Stimulated activated CD4-positive, alpha-beta T cell treated with anti-CD3 and anti-CD28 coated beads, Interleukin-4, amount 100 ng/mL, for 4 hours (primary cell): ENCODE measurements around the gene COL5A2.

Experiments
- DNase-seq, 2 experiments: peaks; one replicate each; pipeline ENCODE4 v3.0.0-alpha.2; 2020

Gene COL5A2

DNA sequence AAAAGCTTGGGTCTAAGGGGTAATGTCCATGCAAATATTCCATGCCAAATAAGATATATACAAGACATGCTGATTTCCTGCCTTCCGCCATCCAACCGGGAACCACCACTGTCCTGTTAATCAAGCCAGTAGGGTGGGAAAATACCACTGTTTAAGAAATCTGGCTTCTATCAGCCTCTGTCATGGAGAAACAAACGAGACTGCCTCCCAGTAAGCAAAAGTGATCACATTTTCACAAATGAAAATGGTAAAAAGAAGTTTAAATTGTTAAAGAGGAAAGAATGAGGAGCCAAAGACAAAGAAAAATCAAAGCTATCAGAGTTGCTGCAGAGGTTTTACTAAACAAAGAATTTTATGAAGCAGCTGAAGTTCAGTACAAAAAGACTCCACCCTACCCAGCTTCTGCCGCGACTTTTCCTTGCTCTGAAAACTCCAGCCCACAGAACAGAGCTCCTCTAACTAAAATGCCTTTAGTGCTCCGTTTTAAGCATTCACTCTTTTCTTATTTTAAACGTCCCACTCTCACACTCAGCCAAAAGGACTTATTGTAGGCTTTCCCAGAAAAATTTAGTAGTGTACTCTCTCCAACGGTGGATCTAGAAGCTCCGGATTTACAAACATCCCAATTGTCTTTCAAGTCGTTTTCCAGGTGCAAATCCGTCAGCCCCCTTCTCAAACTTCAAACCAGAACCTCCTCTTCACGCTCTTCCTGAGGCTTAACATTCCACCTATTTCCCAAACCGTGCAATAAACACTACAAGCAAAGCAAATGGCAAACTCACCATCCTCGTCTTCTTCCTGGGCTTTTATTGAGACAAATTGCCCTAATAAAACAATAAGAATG, 613 bp downstream of the COL5A2 start:
- no peak for DNase-seq

DNA sequence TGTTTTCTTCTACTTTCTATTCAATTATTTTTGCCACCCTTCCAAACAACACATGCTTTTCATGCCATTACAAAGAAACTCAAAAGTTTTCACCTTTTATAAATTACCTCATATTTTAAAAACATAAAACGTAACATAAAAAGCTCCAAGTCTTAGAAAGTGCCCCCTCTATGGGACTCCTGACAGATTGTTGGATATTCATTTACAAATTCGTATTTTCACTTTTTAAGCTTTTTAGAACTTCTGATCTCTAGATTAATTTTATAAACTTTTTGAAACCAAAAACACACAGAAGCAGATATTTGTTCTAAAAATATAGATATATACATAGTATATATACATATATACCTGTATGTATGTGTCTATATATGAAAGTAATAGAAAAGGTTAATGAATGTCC, 1.5 kb downstream of the COL5A2 start:
- DNase-seq = no peak

DNA sequence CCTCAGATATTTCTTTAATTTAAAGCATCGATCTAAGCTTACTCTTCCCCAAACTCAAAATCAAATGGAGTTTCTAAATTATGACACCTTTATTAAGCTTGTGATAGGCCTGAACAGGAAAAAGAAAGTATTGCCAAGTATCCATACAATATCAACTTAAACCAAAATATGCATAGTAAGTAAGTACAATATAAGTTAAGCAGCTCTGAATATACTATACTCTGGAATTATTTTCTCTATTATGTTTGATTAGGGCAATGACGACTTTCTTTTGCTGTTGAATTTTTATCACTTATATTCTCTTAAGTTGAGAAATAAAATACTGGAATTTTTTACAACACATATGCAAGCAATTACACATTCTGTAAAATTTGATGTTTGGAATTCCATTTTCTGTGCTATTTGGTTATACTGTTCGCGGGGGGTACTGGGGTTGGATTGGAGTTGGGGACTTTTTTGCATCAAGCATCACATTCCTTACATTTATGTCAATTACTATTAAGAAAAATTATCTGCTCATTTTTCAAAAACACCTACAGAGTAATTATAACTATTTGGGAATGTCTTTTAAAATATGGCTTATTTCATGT, 2.2 kb downstream of the COL5A2 start:
- DNase-seq = no peak

DNA sequence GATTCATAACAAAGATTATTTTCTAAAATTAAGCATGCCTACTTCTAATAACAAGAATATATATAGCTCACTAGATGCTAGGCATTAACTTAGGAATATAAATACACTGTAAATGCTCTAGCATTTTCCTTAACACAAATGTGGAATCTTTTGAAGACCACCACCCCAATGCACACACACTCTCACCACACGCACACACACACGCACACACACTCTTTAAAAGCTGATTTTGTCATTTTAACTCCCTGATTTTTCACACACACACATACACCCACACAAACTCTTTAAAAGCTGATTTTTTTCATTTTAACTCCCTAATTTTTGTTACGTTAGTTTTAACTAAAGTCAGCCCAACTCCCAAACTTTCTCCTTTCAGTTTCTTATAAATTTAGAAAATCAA, 3.0 kb downstream of the COL5A2 start:
- no peak for DNase-seq

DNA sequence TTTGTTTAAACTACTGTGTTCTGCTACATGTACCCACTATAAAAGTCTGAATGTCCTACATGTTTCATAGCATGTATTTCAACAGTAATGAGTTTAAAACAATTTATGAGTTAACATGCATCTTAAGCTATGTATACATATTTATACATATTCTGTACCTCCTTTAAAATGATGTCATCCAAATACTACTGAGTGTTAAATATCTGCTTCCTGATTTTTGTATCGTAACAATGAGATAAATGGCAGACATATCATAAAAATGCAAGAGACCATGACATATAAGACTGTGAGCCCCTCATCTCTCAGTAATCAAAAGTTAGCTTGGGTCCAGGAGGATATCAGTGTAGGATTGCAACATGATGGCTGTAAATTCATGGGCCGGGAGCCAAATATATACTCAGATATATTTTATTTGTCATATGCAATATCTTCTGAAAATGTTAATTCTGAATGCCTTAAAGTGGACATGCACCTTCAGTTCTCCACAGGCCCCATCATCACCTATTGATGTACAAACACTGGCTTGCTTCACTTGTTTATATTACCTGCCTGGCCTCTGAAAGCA, 3.6 kb downstream of the COL5A2 start:
- DNase-seq = no peak

DNA sequence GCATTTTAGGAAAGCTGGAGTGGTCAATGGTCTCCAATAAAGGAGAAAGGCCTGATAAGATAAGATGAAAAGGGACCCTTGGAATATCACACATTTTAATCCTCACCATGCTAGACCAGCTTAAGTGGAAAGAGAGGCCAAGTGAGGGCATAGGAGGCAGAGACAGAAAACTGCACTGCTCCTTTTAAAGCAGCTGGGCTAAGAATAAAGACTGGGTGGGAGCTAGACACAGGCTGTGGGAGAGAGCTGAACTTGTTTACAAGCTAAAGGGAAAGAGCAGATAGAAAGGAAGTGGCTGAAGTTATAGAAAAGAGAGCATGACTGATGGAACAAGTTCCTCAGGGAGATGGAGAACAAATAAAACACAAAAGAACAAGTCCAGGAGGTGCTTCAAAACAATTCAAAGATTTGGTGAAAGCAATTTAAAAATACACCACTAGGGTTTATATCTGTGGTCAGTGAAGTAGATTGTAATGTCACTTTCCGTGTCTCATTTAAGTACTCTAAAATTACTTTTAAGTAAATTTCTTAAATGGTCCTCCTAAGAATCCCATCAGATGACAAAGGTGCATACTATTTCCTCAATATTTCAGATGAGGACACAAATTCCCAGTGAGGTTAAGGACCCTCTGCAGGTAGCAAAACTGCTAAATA, 7.5 kb downstream of the COL5A2 start:
- DNase-seq = no peak

DNA sequence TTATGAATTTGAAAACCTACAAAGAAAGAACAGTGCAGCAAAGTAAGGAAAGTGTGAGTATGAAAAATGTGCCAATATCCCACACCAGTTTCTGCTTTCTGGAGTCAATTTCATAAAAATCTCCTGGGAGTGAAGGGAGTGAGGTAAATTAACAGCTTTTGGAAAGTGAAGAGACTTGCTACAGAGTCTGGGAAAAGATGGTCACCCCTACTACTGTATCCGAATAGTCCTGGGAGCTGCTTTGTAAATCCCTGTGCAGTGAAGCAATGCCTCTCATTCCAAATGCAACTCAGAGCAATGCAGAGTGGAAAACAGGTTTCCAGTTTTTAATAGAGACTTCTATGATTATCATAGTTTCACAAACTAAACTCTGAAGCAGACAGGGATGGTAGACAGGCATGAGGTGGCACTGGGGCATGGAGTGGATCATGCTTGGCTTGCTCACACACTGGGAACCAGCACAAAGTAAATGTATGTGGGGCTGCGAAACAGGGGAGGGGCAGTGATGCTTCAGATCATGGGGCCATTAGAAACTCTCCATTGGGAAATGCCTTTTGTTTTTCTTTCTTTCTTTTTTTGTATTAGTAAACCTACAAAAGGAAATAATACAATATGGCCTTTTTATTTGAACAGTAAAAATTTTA, 10.6 kb downstream of the COL5A2 start:
- DNase-seq = no peak

DNA sequence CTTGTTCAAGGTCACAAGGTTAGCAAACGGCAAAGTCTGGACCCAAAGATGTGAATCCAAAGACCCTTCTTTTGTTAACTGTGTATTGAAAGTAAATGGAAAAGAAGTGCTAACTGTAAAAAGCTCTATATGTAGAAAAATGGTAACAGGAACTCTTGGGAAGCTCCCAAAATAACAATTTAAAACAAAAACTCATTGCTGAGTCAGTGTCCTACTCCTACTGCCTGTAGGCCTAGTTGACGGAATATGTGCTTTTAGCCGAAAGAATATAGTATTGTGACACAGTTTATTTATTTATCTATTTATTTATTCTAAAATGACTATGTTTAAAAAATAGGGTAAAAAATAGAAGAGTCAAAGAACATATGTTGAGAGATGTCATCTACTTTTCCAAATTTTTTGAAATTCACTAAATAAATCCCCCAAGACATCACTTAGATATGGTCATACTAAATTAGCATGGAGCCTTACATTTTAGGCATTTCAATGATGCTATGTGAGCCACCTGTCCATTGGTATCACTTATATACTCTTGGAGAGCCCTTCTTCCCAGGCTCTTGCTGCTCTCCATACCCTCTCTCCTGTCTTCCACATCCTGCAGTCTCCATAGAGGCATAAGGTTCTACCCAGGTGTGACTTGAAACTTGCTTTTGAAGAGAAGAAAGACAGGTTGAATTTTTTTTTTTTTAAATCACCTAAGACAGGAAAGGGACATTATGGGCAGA, 13.7 kb downstream of the COL5A2 start:
- DNase-seq = no peak

DNA sequence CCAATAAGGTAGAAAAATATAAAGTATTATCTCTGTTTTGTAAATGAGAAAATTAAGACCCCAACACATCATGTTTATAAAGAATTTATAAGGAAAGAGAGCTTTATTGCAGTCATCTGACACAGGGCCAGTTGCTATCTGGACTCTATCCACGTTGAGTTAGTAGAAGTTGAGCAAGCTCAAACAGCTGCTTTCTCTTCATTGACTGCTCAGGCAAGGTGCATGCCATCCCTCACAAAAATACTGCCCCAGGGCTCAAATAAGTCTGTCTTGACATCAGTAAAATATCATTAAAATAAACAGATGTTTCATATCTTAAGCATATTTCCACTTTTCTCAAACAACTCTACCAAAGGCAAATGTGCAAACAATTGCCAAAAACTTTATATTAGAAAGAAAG, 14.8 kb downstream of the COL5A2 start:
- no peak for DNase-seq

DNA sequence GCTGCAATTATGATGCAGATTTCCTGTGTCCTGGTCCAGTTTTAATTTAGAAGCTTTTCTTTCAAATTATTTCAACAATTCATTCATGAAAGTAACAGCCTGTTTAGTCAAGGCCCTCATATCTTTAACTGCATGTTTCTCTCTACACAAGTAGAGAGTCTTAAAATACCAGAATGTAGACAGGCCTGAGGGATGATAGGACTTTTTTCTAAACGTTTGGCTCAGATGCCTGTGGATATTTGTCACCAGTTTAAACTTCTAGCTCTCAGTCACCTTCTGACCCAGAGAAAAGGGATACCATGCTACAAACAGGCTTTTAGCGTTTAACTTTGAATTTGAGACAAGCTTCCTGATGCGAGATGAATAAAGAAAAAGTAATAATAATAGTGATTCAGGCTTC, 15.7 kb downstream of the COL5A2 start:
- no peak for DNase-seq

DNA sequence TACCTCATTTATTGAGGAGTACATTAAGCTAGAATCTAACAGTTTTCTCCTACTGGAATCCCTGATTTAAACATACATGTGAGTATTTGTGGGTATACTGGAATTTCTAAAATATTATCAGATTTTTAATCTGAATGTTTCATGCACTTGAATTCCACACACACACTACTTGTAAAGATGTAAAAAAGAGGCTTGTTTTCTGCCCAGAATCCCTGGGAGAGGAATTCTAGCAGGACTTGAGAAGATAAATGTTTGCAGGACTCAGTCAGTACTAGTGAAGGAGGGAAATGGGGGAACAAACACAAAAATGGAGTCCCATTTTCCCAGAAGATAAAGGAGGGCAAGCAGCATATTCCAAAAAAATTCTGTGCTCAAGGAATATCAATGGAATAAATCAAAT, 17.0 kb downstream of the COL5A2 start:
- no peak for DNase-seq

DNA sequence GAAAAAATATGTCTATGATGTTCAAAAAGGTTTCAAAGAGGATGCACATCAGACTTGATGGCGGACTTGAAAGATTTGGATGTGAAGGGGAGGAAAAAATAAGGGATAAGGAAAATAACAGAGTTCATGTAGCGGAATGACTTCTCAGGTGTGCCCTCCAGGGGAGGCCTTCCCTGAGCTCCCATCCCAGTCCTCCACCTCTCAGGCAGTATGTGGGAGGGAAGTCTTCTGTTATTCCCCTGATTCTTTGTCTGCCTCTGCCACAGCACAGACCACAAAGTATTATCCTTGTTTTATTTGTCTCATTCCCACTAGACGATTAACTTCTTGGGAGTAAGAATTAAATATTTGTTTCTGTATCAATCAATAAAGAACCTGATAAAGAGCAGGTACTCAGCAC, 17.7 kb downstream of the COL5A2 start:
- DNase-seq = no peak

DNA sequence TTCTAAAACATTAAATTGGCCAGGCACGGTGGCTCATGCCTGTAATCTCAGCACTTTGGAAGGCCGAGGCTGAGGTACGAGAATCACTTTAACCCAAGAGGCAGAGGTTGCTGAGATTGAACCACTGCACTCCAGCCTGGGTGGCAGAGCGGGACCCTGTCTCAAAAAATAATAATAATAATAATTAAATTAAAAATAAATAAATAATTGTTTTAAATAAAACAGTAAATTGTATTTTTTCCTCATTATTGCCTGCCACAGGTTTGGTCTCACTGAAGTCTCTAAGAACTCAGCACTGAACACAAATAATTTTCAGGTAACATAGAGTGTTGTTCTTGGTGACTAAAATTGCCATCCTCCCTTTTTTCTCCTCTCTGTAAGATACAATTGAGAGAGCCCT, 19.8 kb downstream of the COL5A2 start:
- DNase-seq = no peak

DNA sequence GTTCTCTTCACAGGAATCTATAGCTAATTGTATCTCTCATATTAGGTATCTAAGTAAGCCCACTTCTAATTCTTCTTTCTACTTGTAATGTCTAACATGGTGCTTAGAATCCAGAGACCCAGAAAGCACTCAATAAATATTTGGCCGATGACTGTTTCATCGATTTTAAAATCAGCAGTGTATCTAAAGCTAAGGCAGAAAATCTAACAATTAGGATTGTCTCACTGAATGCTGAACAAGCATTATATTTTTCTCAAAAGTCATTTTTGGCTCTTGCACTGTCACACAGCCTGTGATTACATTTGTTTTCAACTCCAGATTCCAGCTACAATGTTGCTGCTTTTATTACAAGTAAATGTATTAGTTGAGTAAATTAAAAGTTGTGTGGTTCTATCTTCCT, 20.3 kb downstream of the COL5A2 start:
- DNase-seq = no peak

DNA sequence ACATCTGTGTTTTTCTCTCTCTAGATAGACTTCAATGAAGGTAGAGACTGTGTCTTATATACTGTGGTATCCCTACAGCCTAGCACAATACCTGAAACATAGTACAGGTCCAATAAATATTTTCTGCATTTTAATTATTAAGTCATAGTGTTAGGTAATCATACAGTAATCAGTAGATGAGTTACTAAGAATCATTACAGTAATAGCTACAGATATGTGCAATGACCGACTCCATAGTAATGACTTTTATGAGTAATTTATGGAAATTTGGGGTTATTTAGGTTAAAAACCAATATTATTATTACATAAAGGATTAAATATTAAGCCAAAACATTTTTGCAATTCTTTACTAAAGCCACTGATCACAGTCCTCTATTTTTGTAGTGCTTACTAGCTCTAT, 21.6 kb downstream of the COL5A2 start:
- no peak for DNase-seq

DNA sequence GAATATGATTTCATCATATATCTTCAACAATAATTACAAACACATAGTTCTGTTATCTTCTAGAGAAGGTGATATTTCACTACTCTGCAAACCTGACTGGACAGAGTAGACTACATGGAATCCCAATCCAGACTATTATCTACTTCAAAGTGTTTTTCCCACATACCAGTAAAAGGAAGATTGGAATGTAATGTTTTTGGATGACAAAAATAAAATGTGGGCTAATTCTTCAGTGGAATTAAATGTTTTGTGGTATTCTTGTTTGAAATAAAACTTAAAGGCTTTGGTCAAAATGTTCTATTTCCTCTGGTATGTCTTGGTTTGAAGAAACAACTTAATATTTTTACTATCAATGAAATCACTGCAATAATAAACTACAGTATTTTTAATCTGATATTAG, 22.1 kb downstream of the COL5A2 start:
- DNase-seq = no peak

DNA sequence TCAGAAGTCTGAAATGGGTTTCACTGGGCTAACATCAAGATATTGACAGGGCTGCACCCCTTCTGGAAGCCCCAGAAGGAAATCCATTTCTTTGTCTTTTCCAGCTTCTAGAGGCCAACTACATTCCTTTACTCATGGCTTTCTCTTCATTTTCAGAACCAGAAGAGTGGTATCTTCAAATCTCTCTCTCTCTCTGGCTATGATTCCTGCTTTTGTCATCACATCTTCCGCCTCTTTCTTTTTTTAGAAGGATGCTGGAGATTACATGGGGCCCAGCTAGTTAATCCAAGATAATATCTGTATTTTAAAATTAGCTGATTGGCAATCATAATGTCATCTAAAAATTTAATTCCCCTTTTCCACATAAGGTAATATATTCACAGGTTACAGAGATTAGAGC, 23.8 kb downstream of the COL5A2 start:
- DNase-seq = no peak

DNA sequence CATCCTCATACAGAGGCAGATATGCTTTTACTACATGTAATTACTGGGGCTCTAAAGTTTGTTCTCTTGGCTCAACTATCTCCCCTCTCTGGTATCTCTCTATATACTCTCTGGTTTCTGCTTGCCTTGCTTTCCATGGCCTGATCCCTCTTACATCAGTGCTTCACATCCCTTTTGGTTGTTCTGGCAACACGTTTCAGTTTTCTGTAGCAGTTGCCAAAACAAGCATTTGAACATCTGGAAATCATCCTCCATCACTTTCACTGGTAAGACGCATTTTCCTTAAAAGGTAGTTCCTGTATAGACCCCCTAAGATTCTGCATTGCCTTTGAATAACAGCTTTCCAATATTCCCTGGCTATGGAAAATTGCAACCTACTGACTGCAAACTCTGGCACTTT, 25.9 kb downstream of the COL5A2 start:
- no peak for DNase-seq

DNA sequence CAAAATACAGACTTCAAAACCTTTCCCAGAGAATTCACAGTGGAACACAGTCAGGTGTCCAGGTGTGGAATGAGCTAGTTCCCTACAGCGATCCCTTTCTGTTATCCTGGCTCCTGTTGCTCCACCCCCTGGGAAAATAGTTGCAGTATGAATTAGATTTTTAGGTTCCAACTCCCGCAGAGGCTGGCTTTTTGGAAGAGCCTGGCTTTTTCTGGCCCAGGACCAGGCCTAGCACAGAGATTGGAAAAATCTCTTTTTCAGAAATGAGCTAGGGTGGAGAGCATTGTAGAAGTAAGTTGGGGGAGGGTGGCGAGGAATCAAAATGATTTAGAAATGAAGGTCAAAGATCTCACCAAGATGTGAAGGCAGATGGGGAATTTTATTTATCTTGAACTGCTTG, 27.1 kb downstream of the COL5A2 start:
- no peak for DNase-seq

DNA sequence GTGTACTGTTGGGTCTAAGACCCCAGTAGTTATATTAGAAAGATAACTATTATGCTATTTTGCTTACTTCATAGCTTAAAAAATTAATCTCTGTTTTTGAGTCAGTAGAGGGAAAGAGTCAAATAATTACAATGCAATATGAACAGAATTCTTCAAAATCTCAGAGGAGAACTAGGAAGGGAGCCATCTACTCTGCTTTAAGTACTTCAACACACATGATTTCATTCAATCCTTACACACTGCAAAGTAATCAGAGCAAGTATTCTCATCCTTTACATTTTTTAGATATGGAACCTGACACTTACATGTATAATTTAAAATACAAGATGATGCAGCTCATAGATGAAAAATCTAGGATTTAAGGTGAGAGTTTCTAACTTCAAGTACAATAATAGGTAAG, 27.7 kb downstream of the COL5A2 start:
- DNase-seq = no peak

DNA sequence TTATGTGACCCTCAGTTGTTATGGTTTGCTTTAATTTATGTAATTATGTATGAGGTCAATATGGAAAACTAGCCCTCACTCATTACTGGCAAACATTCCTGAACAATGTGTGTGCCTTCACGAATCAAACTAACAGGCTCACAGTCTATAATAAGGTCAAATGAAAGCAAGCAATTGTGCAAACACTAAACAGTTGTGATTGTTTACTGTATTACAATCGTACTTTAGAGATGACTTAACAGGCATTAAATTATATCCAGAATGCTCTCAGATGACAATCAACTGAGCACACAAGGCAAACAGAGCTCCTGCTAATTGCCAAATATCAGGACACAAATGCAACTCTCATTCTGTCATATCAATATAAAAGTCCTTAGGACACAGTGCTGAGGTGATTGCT, 29.5 kb downstream of the COL5A2 start:
- DNase-seq = no peak

DNA sequence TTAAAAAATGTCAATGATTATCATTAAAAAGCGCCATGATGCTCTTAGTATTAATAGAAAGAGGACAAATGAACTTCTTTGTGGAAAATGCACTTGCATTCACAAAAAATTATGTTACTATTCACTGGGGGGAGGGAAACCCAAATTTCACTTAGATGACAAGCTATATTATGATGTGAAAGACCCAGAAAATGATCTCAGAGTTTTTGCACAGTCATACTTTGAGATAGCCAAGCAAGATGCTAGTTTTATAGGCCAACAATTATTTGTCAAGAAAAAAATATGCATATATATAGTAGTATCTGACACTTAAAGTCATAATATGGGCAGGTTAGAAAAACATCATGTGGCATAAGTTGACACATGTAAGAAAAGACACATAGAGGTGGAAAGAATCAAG, 31.6 kb downstream of the COL5A2 start:
- DNase-seq = no peak

DNA sequence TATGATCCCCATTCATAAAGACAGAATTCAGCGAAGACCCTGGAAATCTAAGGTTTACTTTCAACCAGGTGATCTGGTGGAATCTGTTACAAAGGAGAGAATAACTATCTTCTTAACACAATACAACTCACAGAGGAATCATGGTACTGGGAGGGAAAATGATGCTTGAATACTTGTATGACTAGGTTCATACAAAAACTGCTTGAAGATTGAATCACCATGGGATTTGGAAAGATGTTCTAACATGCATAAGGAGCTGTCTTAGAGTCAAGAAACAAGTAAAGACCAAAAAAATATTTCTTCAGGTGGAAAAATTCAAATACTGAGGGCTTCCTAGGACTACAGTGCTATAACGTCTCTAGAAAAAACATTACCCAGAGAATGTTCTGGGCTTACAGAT, 32.2 kb downstream of the COL5A2 start:
- DNase-seq = no peak
